Ishikawa (cell line): ENCODE data around the gene CEP162.

Source experiments
- CEBPB ChIP-seq: IDR thresholded peaks from 2 replicates; pipeline ENCODE4 v1.6.1; 2012
- CREB1 ChIP-seq: IDR thresholded peaks from 2 replicates; pipeline ENCODE4 v1.6.1; 2012; ENCODE audit warnings: low read depth
- EGR1 ChIP-seq: IDR thresholded peaks from 2 replicates; pipeline ENCODE4 v1.6.1; 2012
- EP300 ChIP-seq: IDR thresholded peaks from 2 replicates; pipeline ENCODE4 v1.6.1; 2012; ENCODE audit warnings: borderline replicate concordance
- FOXM1 ChIP-seq: IDR thresholded peaks from 2 replicates; pipeline ENCODE4 v1.6.1; 2012; ENCODE audit warnings: low read depth, borderline replicate concordance
- NFIC ChIP-seq: IDR thresholded peaks from 2 replicates; pipeline ENCODE4 v1.6.1; 2012
- RAD21 ChIP-seq: IDR thresholded peaks from 2 replicates; pipeline ENCODE4 v1.6.1; 2012; ENCODE audit warnings: low read depth
- TAF1 ChIP-seq: IDR thresholded peaks from 2 replicates; pipeline ENCODE4 v1.6.1; 2012; ENCODE audit warnings: low read depth, mild to moderate bottlenecking
- TCF12 ChIP-seq: IDR thresholded peaks from 2 replicates; pipeline ENCODE4 v1.6.1; 2012; ENCODE audit warnings: low read depth
- TEAD4 ChIP-seq: IDR thresholded peaks from 2 replicates; pipeline ENCODE4 v1.6.1; 2012
- YY1 ChIP-seq: IDR thresholded peaks from 2 replicates; pipeline ENCODE4 v1.6.1; 2012; ENCODE audit warnings: low read depth
- ZBTB7A ChIP-seq: IDR thresholded peaks from 2 replicates; pipeline ENCODE4 v1.6.1; 2012; ENCODE audit warnings: low read depth
- TF ChIP-seq, protein P1 (sequence below): IDR thresholded peaks from 2 replicates; pipeline ENCODE4 v1.6.1; 2012; ENCODE audit warnings: low read depth, mild to moderate bottlenecking
- TF ChIP-seq, protein P2 (sequence below): IDR thresholded peaks from 2 replicates; pipeline ENCODE4 v1.6.1; 2012
- TF ChIP-seq, protein P3 (sequence below): IDR thresholded peaks from 2 replicates; pipeline ENCODE4 v1.6.1; 2012

Gene CEP162

DNA sequence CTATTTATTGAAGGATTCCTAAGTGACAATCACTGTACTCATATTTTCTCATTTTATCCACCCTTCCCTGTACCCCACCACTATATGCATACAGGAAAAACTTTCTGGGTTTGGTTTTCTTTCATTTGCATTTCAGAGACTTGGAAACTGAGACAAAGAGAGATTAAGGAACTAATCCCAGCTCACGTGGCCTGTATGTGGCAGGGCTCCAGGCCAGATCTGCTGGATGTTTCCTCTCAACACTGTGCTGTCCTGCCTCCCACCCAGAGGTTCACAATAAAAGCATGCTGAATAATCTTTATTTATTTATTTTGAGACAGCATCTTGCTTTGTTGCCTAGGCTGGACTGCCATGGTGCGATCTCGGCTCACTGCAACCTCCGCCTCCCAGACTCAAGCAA lies 50.2 kb downstream of the CEP162 start:
- TF ChIP-seq RAD21 (no peak), TAF1 (no peak), EP300 (no peak), CEBPB (no peak), NFIC (no peak), FOXM1 (no peak), TCF12 (no peak), TEAD4 (no peak), EGR1 (no peak), CREB1 (no peak), ZBTB7A (no peak), YY1 (no peak)
- TF ChIP-seq, protein P1, sequence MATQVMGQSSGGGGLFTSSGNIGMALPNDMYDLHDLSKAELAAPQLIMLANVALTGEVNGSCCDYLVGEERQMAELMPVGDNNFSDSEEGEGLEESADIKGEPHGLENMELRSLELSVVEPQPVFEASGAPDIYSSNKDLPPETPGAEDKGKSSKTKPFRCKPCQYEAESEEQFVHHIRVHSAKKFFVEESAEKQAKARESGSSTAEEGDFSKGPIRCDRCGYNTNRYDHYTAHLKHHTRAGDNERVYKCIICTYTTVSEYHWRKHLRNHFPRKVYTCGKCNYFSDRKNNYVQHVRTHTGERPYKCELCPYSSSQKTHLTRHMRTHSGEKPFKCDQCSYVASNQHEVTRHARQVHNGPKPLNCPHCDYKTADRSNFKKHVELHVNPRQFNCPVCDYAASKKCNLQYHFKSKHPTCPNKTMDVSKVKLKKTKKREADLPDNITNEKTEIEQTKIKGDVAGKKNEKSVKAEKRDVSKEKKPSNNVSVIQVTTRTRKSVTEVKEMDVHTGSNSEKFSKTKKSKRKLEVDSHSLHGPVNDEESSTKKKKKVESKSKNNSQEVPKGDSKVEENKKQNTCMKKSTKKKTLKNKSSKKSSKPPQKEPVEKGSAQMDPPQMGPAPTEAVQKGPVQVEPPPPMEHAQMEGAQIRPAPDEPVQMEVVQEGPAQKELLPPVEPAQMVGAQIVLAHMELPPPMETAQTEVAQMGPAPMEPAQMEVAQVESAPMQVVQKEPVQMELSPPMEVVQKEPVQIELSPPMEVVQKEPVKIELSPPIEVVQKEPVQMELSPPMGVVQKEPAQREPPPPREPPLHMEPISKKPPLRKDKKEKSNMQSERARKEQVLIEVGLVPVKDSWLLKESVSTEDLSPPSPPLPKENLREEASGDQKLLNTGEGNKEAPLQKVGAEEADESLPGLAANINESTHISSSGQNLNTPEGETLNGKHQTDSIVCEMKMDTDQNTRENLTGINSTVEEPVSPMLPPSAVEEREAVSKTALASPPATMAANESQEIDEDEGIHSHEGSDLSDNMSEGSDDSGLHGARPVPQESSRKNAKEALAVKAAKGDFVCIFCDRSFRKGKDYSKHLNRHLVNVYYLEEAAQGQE, result no peak
- TF ChIP-seq, protein P2, sequence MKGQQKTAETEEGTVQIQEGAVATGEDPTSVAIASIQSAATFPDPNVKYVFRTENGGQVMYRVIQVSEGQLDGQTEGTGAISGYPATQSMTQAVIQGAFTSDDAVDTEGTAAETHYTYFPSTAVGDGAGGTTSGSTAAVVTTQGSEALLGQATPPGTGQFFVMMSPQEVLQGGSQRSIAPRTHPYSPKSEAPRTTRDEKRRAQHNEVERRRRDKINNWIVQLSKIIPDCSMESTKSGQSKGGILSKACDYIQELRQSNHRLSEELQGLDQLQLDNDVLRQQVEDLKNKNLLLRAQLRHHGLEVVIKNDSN, result no peak
- TF ChIP-seq, protein P3, sequence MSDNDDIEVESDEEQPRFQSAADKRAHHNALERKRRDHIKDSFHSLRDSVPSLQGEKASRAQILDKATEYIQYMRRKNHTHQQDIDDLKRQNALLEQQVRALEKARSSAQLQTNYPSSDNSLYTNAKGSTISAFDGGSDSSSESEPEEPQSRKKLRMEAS, result no peak

DNA sequence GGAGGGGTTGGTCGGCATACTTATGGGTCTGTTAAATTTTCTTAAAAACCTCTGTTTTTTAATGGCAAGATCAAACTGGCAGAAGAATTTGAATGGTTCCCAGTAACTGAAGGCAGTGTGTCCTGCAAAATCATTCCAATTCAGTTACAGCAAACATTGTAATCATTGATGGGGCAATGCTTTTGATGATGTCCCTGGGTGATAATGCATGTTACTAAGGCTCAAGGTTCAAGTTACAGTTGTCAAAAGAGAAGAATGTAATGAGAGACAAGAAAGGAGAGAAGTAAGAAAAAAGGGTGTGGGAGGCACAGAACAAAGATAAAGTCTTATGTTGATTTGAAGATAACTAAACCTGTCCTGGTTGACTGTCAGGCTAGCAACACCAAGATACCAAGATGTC lies 54.9 kb downstream of the CEP162 start:
- TF ChIP-seq RAD21 (no peak), TAF1 (no peak), CEBPB (no peak), CREB1 (no peak), EGR1 (no peak)
- TF ChIP-seq, protein P3, result no peak

DNA sequence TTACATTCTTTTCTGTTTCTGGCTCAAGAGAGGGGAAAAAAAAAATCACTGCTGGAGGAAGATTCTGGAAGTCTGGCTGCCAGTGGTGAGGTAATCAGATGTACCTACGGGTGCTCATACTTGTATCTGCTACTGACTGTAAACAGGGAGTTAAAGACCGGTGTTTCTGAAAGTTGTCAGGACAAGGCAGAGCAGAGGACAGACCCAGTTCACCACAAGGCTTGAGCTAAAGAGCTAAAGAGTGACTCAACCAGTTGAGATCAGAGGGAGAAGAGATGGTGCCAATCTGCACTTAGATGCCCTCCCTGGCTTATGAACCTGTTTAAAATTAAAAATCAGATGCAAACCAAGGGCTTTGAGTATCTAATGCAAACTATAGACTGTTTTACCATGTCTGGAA lies 55.4 kb downstream of the CEP162 start:
- no peak for TF ChIP-seq TCF12
- no peak for TF ChIP-seq TEAD4
- TF ChIP-seq, protein P3, result no peak

DNA sequence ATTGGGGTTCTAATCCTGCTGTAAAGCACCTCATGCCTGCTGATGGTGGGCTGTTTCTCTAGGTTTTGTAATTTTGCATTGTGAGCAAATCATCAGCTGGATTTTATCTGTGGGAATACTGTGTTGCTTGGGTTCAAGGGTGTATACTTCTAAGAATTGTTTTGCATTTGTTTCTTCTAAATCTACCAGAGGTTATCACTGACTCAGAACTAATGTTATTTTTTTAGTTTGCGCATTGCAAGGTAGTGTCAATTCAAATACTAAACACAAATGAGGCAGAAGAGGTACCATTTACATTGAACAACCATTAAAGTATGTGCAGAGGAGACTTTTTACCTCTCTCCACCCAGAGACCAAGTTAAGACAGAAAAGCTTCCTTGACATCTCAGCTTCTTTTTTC lies 60.0 kb downstream of the CEP162 start:
- TF ChIP-seq TCF12 (no peak), ZBTB7A (no peak), FOXM1 (no peak), YY1 (no peak), RAD21 (no peak), TEAD4 (no peak), EGR1 (no peak), EP300 (no peak), NFIC (no peak), CREB1 (no peak), CEBPB (no peak), TAF1 (no peak)
- TF ChIP-seq, protein P2, result no peak
- TF ChIP-seq, protein P1, result no peak
- TF ChIP-seq, protein P3, result no peak

DNA sequence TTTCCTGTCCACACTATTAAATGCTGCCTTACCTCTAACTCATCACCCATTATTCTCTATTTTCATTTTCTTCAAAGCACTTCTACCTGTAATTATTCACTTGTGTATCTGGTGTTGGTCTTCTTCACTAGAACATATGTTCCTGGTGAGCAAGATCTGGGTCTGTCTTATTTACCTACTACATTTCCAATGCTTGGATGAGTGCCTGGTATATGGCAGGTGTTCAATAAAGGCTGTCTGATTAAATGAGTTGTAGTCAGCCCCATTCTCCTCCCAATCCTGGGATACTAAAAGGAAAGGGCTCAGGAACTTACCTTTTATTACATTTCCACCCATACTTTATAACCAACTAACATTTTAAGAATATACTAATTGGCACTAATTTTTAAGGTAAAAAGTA lies 61.0 kb downstream of the CEP162 start:
- TF ChIP-seq, protein P1, result no peak
- TF ChIP-seq NFIC (no peak), CEBPB (no peak)
